NB4 (cell line): ENCODE results near the gene TRH.

Source experiments
- CTCF ChIP-seq: IDR thresholded peaks from one replicate; pipeline ENCODE4 v1.5.1; 2012; ENCODE audit warnings: low read depth, low read length
- MYC ChIP-seq: IDR thresholded peaks from 2 replicates; pipeline ENCODE4 v1.6.1; 2011; ENCODE audit warnings: low read depth, low read length
- POLR2A ChIP-seq: IDR thresholded peaks from 2 replicates; pipeline ENCODE4 v1.6.1; 2011; ENCODE audit warnings: mild to moderate bottlenecking; ENCODE audit not compliant: insufficient read length; ENCODE audit errors: extremely low read depth
- TF ChIP-seq, protein P1 (sequence below): IDR thresholded peaks from 2 replicates; pipeline ENCODE4 v1.6.1; 2011; ENCODE audit warnings: low read depth, low read length

DNA sequence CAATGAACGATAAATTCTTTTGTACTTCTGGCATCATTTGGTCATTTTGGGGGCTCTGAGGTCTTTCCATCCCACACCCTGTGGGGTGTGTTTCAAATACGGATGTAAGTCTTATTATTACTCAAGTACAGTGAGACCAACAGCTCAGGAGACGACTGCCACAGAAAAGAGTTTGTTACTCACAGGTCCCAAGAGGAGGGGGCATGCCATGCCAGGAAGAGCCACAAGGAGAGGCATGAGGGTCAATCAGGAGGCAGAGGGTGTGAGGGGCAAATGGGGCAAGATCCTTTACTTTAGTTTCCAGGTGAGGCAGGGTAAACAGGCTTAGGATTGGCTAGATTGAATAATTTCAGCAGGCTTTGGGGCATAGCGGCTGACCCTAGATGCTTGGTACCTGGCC, 21.6 kb downstream of the TRH start:
- TF ChIP-seq POLR2A (no peak), CTCF (no peak), MYC (no peak)
- TF ChIP-seq, protein P1, sequence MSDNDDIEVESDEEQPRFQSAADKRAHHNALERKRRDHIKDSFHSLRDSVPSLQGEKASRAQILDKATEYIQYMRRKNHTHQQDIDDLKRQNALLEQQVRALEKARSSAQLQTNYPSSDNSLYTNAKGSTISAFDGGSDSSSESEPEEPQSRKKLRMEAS: no peak
